Stimulated activated naive B cell treated with anti-CD40 and anti-IgM and Interleukin-4, amounts not matched to agents 10 μg/mL and 1 μg/mL and 100 μg/mL, for 72 hours (primary cell): ENCODE measurements around the gene GOLGA8J.
"Not testable (repeated sequence)": the region's sequence is repeated elsewhere in the genome, so short reads cannot be mapped to it uniquely, and the experiment has no call there.

Source experiments
- ATAC-seq, 2 donors: fragments of 150-1000 bp; cut with Tn5 transposase; replicated peaks; 2 replicates each; pipeline ENCODE4 v1.10.0; 2021; ENCODE audit warnings: moderate library complexity in 1 of 2
- DNase-seq: peaks from one replicate; pipeline ENCODE4 v3.0.0; 2021
- H3K27ac Mint-ChIP-seq: one replicate; pipeline ENCODE4 v1.8.0; 2022; ENCODE audit warnings: mild to moderate bottlenecking, mixed read lengths
- H3K27me3 Mint-ChIP-seq, 2 donors: one replicate each; pipeline ENCODE4 v1.8.0; 2022; ENCODE audit warnings: mixed read lengths in 2 of 2
- H3K36me3 Mint-ChIP-seq, 2 donors: one replicate each; pipeline ENCODE4 v1.8.0; 2022; ENCODE audit warnings: mixed read lengths in 2 of 2, mild to moderate bottlenecking in 1 of 2
- H3K4me1 Mint-ChIP-seq, 2 donors: one replicate each; pipeline ENCODE4 v1.8.0; 2022; ENCODE audit warnings: mixed read lengths in 2 of 2, mild to moderate bottlenecking in 1 of 2
- H3K4me3 Mint-ChIP-seq, 2 donors: one replicate each; pipeline ENCODE4 v1.8.0; 2022; ENCODE audit warnings: mild to moderate bottlenecking in 2 of 2, mixed read lengths in 2 of 2, moderate library complexity in 1 of 2
- H3K9me3 Mint-ChIP-seq, 2 donors: one replicate each; pipeline ENCODE4 v1.8.0; 2022; ENCODE audit warnings: mixed read lengths in 2 of 2, mild to moderate bottlenecking in 1 of 2

Gene GOLGA8J, protein sequence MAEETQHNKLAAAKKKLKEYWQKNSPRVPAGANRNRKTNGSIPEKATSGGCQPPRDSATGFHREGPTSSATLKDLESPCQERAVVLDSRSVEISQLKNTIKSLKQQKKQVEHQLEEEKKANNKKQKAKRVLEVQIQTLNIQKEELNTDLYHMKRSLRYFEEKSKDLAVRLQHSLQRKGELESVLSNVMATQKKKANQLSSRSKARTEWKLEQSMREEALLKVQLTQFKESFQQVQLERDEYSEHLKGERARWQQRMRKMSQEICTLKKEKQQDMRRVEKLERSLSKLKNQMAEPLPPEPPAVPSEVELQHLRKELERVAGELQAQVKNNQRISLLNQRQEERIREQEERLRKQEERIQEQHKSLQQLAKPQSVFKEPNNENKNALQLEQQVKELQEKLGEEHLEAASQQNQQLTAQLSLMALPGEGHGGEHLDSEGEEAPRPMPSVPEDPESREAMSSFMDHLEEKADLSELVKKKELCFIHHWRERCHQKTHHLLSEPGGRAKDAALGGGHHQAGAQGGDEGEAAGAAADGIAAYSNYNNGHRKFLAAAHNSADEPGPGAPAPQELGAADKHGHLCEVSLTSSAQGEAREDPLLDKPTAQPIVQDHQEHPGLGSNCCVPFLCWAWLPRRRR

DNA sequence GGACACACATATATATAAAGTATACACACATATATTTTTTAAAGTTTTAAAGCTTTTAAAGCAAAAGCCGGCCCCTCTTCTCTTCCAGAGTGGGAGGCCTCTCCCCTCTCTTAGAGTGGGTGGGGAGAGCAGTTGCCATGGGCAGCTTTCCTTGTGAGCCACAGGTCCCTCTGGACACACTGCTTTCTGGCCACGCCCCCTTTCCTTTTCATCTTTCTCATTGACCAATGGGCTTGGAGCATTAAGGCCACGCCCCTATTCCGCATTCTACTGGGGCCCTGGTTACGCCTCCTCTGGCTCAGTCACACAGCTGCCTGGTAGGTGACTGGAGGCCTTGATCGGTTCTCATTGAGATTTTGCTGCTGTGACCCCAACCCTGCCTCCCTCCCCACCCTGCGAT lies at the start of gene GOLGA8J:
GOLGA8J (plus strand) TSS at position 301 of the 400 bp plus-strand sequence; CDS start at position 399, 98 bp downstream.
- not testable (repeated sequence) for H3K27ac Mint-ChIP-seq, H3K27me3 Mint-ChIP-seq, DNase-seq, H3K4me1 Mint-ChIP-seq, H3K4me3 Mint-ChIP-seq, H3K9me3 Mint-ChIP-seq, ATAC-seq, H3K36me3 Mint-ChIP-seq

DNA sequence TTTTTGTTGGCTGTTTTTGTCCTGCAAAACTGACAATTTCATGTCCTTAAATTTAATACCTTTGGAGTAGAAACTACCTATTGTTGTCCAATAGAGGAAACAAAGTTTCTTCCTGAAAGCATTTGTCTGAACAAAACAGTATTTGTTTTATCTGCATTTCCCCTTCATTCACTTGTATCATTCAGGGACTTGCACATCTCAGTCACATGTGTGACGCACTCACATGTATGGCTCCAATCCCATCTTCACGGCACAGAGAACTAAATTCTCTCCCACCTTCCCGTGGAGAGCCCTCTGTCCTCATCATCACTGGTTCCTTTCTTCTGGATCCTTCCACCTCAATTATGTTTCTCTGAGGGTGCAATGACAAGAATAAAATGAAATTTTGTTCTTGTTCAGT lies 49.5 kb upstream of the GOLGA8J start:
- Mint-ChIP-seq H3K36me3 (no peaks in the 10 kb centered on the region), H3K4me3 (no peak overlapping the region), H3K27me3 (no peaks in the 10 kb centered on the region), H3K27ac (no peak overlapping the region), H3K9me3 (peaks cover 7 to 10% of the 10 kb centered on the region in 2 donors), H3K4me1 (no peaks in the 10 kb centered on the region)
- DNase-seq (no peak), ATAC-seq (no peak)

DNA sequence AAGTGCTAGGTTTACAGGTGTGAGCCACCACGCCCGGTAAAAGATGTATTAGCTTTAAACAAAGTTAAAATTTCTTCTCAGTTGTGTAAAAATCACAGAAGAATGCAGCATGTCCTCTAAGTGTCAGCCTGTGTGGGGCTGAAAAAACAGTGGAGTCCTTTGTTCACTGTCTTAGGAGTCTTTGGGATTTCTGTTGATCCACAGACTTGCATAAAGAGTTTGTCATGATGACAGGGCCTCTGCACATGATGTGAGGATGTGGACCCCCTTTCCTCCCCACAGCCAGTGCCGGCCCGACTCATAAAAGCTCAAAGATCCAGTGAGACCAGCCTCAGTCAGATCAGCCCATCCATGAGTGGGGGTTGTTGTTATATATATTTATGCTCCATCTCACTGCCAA lies 49.0 kb upstream of the GOLGA8J start:
- H3K4me1 Mint-ChIP-seq = no peaks in the 10 kb centered on the region

DNA sequence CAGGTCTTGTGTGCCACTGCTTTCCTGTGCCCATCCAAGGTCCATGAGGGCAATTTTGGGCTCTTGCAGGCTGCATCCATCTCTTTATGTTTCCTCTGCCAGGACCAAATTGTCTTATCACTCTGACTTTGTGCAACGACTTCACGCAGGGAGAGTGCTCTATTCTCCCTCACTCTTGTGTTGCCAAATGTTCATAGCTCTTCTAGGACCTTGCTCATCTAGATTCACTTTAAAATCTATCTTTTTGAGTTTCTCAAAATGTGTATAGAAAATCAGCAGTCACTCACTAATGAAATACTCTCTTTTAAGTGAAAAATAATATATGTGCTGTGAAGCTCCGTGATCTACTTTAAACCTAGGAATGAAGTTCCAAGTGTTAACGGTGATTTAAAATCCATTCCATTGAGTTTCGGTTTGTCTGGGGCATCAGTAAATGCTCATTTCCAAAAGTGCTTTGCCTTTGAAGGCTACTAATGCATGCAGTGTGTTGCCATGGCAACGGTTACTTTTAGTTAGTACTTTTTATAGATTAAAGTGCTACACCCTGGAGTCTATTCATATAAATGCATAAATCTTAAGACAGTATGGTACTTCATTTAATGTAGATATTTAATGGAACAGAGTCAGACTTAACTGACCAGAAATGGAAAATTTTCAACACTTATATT lies 46.6 kb upstream of the GOLGA8J start:
- H3K27ac Mint-ChIP-seq = no peak overlapping the region
- H3K27me3 Mint-ChIP-seq = no peaks in the 10 kb centered on the region
- no peak for ATAC-seq
- H3K36me3 Mint-ChIP-seq = no peaks in the 10 kb centered on the region
- no peaks in the 10 kb centered on the region for H3K4me1 Mint-ChIP-seq
- no peak overlapping the region for H3K4me3 Mint-ChIP-seq
- DNase-seq = no peak
- peaks cover 4 to 5% of the 10 kb centered on the region in 2 donors for H3K9me3 Mint-ChIP-seq

More for the DNA sequence above, 49.0 kb upstream of the GOLGA8J start:
- Mint-ChIP-seq H3K4me3 (no peak overlapping the region), H3K27ac (no peak overlapping the region), H3K36me3 (no peaks in the 10 kb centered on the region), H3K27me3 (no peaks in the 10 kb centered on the region), H3K9me3 (peaks cover 7 to 10% of the 10 kb centered on the region in 2 donors)
- DNase-seq (no peak), ATAC-seq (no peak)

DNA sequence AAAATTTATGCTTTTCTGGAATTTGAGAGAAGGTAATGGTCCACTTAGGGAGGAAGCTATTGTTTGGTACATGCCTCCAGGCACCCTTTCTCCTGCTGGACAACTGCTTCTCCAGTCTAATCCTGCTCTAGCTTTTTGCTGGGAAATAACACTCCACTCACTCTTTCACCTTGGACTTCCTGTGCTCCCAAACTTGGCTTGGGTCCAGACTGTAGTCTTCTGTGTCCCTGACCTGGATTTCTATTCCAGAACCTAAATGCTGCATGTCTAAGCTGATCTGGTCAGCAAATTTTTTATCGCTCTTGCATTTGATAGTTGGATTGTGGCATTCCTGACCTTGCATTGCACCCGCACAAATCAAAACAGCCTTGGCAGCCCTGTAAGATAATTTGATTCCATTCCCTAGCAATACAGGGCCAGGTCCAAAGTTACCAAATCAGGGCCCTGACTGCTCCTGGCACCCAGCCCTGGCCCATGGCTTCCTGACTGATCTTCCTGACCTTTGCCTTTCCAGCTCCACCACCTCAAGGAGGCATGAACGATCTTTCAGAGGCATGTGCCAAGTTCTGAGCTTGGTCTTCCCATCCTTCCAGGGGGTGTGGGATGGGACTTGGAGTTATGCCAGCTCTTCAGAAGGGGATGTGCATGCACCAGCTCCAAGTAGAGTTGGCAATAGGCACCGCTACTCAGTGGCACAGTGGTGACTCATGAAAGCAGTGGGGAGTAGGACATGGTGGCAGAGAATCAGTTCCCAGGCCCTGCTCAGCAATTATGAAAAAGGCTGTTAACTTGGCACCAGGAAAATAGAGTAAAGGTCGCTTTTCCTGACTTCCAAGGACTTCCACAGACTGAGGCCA lies 43.9 kb upstream of the GOLGA8J start:
- DNase-seq = no peak
- Mint-ChIP-seq H3K9me3 (peaks cover 4 to 5% of the 10 kb centered on the region in 2 donors), H3K4me3 (no peak overlapping the region), H3K27ac (no peak overlapping the region), H3K4me1 (no peaks in the 10 kb centered on the region), H3K27me3 (no peaks in the 10 kb centered on the region), H3K36me3 (no peaks in the 10 kb centered on the region)
- no peak for ATAC-seq

DNA sequence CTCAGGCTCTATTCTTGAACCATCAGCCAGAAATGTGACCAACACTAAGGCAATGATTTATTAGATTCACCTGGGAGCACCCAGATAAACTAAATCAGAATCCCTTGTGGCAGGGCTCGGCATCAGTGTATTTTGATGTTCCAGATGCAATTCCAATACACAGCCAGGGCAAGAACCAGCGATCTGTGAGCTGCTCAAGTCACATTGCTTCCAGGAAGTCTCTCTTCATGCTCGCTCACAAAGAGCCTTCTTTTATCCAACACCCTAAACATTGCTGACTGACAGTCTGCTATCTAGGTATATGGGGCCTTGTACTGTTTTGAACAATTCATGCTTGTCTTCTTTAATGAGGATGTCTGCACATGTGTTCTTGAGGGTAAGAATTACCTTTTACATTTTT lies 40.9 kb upstream of the GOLGA8J start:
- Mint-ChIP-seq H3K4me3 (no peak overlapping the region), H3K27ac (no peak overlapping the region), H3K36me3 (no peaks in the 10 kb centered on the region), H3K9me3 (peaks cover 0 to 3% of the 10 kb centered on the region in 2 donors), H3K27me3 (peaks cover 6 to 7% of the 10 kb centered on the region in 2 donors), H3K4me1 (no peaks in the 10 kb centered on the region)
- DNase-seq = no peak
- no peak for ATAC-seq

DNA sequence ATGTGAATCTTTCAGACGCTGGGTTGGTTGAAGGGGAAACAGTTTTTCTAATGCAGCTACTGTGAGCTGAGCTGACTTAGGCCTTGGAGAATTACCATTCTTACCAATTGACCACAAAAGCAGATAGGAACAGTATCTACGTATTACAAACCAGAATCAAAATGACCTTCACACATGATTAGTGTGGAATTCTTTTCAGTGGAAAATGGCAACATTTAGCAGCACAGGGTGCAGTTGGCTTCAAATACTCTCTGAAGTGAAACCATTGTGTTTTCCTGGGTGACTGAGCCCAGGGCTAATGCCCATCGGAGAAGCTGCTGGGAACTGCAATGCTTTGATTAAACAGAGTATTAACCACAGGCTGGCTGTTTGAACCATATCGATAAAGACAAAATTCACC lies 40.2 kb upstream of the GOLGA8J start:
- DNase-seq (no peak), ATAC-seq (no peak)
- Mint-ChIP-seq H3K4me1 (no peaks in the 10 kb centered on the region), H3K4me3 (no peak overlapping the region), H3K27ac (no peak overlapping the region), H3K36me3 (no peaks in the 10 kb centered on the region), H3K27me3 (peaks cover 6 to 7% of the 10 kb centered on the region in 2 donors), H3K9me3 (peaks cover 0 to 1% of the 10 kb centered on the region in 2 donors)

DNA sequence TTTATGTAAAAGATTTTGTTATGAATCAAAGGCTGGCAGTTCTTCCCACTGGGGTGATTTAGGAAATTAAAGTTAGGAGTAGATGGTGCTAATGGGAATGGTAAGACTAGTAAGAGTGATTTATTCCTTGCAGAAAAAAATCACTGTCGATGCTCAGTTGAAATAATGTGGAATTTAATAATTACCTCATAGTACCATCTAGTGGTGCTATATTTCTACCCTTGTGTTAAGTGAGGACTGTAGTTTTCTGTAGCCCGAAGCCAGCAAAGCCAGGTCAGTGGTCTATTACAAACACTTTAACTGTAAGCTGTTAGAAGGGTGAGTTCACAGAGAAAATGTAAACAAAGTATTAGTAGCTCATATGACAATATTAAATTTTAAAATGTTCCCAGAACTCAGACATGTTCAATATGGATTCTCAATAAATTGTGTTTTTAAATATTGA lies 39.5 kb upstream of the GOLGA8J start:
- H3K4me1 Mint-ChIP-seq = no peaks in the 10 kb centered on the region
- H3K27ac Mint-ChIP-seq = no peak overlapping the region
- no peak overlapping the region for H3K4me3 Mint-ChIP-seq
- peaks cover 6 to 12% of the 10 kb centered on the region in 2 donors for H3K27me3 Mint-ChIP-seq
- H3K36me3 Mint-ChIP-seq = no peaks in the 10 kb centered on the region
- peaks cover 0 to 1% of the 10 kb centered on the region in 2 donors for H3K9me3 Mint-ChIP-seq
- ATAC-seq (no peak), DNase-seq (no peak)

DNA sequence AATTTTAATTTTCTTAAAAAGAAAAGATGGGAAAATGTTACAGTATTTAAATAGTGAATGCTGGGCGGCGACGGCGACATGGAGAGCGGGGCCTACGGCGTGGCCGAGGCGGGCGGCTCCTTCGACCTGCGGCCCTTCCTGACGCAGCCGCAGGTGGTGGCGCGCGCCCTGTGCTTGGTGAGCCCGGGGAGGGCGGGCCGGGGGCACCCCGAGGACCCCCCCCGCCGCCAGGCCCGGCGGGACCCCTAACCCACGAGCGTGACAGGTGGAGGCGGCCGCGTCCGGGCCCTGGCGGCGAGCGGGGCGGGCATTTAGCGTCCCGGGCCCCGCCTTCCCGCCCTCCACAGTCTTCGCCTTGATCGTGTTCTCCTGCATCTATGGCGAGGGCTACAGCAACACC lies 38.4 kb upstream of the GOLGA8J start:
- ATAC-seq = no peak
- DNase-seq = no peak
- H3K27ac Mint-ChIP-seq = no peak overlapping the region
- no peaks in the 10 kb centered on the region for H3K36me3 Mint-ChIP-seq
- H3K9me3 Mint-ChIP-seq = peaks cover 0 to 1% of the 10 kb centered on the region in 2 donors
- no peaks in the 10 kb centered on the region for H3K4me1 Mint-ChIP-seq
- H3K4me3 Mint-ChIP-seq = no peak overlapping the region
- peaks cover 6 to 12% of the 10 kb centered on the region in 2 donors for H3K27me3 Mint-ChIP-seq

DNA sequence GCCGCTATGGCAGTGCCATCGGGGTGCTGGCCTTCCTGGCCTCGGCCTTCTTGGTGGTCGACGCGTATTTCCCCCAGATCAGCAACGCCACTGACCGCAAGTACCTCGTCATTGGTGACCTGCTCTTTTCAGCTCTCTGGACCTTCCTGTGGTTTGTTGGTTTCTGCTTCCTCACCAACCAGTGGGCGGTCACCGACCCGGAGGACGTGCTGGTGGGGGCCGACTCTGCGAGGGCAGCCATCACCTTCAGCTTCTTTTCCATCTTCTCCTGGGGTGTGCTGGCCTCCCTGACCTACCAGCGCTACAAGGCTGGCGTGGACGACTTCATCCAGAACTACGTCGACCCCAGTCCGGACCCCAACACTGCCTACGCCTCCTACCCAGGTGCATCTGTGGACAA lies 37.9 kb upstream of the GOLGA8J start:
- not testable (repeated sequence) for ATAC-seq, DNase-seq, H3K36me3 Mint-ChIP-seq, H3K9me3 Mint-ChIP-seq, H3K4me3 Mint-ChIP-seq, H3K27ac Mint-ChIP-seq, H3K4me1 Mint-ChIP-seq
- peaks cover 6 to 12% of the 10 kb centered on the region in 2 donors for H3K27me3 Mint-ChIP-seq

DNA sequence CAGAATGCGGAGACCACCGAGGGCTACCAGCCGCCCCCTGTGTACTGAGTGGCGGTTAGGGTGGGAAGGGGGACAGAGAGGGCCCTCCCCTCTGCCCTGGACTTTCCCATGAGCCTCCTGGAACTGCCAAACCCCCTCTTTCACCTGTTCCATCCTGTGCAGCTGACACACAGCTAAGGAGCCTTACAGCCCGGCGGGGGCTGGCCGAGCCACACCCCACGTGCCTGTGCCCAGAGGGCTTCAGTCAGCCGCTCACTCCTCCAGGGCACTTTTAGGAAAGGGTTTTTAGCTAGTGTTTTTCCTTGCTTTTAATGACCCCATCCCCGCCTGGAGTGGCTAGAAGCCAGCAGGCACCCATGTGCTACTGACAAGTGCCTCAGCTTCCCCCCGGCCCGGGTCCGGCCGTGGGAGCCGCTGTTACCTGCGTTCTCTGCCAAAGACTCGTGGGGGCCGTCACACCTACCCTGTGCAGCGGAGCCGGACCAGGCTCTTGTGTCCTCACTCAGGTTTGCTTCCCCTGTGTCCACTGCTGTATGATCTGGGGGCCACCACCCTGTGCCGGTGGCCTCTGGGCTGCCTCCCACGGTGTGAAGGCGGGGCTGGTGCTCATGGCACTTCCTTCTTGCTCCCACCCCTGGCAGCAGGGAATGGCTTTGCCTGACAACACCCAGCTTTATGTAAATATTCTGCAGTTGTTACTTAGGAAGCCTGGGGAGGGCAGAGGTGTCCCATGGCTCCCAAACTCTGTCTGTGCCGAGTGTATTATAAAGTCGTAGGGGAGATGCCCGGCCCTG lies 37.3 kb upstream of the GOLGA8J start:
- H3K27ac Mint-ChIP-seq, H3K36me3 Mint-ChIP-seq, DNase-seq, ATAC-seq, H3K9me3 Mint-ChIP-seq, H3K4me1 Mint-ChIP-seq, H3K4me3 Mint-ChIP-seq: not testable (repeated sequence)
- peaks cover 6 to 12% of the 10 kb centered on the region in 2 donors for H3K27me3 Mint-ChIP-seq

DNA sequence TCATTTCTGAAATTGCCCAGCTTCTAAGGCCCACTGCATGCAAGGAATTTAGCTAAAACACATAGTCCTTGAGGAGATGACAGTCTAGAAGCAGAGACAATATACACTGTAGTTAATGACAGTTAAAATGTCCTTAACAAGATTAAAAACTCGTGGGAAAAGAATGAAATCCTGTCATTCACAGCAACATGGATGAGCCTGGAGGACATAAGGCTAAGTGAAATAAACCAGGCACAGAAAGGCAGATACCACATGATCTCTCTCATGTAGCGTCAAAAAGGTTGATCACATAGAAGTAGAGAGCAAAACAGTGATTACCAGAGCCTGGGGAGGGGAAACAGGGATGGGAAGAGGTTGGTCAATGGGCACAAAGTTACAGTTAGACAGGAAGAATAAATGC lies 36.3 kb upstream of the GOLGA8J start:
- Mint-ChIP-seq H3K36me3 (no peaks in the 10 kb centered on the region), H3K4me1 (no peaks in the 10 kb centered on the region), H3K27ac (no peak overlapping the region), H3K27me3 (peaks cover 6 to 15% of the 10 kb centered on the region in 2 donors), H3K9me3 (no peaks in the 10 kb centered on the region), H3K4me3 (no peak overlapping the region)
- no peak for ATAC-seq
- no peak for DNase-seq

DNA sequence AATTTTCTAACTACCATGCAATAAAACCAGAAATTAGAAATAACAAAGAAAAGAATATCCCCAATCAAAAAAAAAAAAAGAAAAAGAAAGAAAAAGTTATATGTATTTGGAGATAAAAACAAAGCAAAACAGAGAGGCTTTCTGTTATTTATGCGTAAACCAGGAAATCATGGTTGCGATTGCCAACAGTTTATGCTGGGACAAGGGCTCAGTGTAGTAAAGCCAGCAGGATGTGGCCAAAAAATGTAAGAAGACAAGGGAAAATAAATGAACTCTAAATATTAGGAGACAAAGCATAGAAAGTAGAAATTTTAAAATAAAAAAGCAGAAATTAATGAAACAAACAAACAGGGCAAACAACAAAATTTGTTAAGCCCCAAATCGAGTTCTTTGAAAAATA lies 27.2 kb upstream of the GOLGA8J start:
- H3K4me3 Mint-ChIP-seq = no peak overlapping the region
- H3K4me1 Mint-ChIP-seq = no peaks in the 10 kb centered on the region
- H3K36me3 Mint-ChIP-seq = peaks cover 0 to 3% of the 10 kb centered on the region in 2 donors
- peaks cover 5 to 9% of the 10 kb centered on the region in 2 donors for H3K27me3 Mint-ChIP-seq
- H3K9me3 Mint-ChIP-seq = peaks cover 3 to 12% of the 10 kb centered on the region in 2 donors
- no peak for ATAC-seq
- H3K27ac Mint-ChIP-seq = no peak overlapping the region
- DNase-seq = no peak
